HL-60 (cell line): Measurements from ENCODE around the gene CTRL.

Experiments
- DNase-seq, 2 experiments: peaks; one replicate each; pipeline ENCODE4 v3.0.0-alpha.2; 2010 to 2020; ENCODE audit warnings: low read depth in 1 of 2, low spot score in 1 of 2
- H3K27ac ChIP-seq: fragments of 250-450 bp; sonication (Bioruptor Pico); replicated peaks from 2 replicates; pipeline ENCODE4 v1.5.1; 2020; ENCODE audit warnings: mild to moderate bottlenecking, moderate library complexity
- H3K27me3 ChIP-seq: fragments of 250-450 bp; sonication (Bioruptor Pico); 2 replicates; pipeline ENCODE4 v1.5.1; 2021; ENCODE audit warnings: mild to moderate bottlenecking, moderate library complexity; ENCODE audit not compliant: insufficient read depth, poor library complexity, severe bottlenecking
- H3K4me3 ChIP-seq: replicated peaks from 2 replicates; pipeline ENCODE4 v1.5.1; 2011; ENCODE audit warnings: mild to moderate bottlenecking, control low read depth, low read length; ENCODE audit not compliant: insufficient read depth
- GABPA ChIP-seq: IDR thresholded peaks from 2 replicates; pipeline ENCODE4 v1.6.1; 2012; ENCODE audit warnings: low read depth
- POLR2AphosphoS5 ChIP-seq: IDR thresholded peaks from 2 replicates; pipeline ENCODE4 v1.6.1; 2012; ENCODE audit warnings: low read depth
- REST ChIP-seq: IDR thresholded peaks from 2 replicates; pipeline ENCODE4 v1.6.1; 2012; ENCODE audit warnings: low read depth; ENCODE audit not compliant: insufficient replicate concordance
- SPI1 ChIP-seq: IDR thresholded peaks from 2 replicates; pipeline ENCODE4 v1.6.1; 2012; ENCODE audit warnings: low read depth, mild to moderate bottlenecking, borderline replicate concordance
- TF ChIP-seq, protein P1 (sequence below): IDR thresholded peaks from one replicate; pipeline ENCODE4 v1.5.1; 2011; ENCODE audit warnings: low read length, control low read depth, inconsistent platforms; ENCODE audit not compliant: insufficient read depth

The CTRL gene

GRCh38 chr16:67965668-67966548 is 34.2 kb upstream of the CTRL start:
- H3K4me3 ChIP-seq = no peak overlapping the region
- TF ChIP-seq GABPA = no peak
- no peak for TF ChIP-seq POLR2AphosphoS5
- TF ChIP-seq, protein P1, sequence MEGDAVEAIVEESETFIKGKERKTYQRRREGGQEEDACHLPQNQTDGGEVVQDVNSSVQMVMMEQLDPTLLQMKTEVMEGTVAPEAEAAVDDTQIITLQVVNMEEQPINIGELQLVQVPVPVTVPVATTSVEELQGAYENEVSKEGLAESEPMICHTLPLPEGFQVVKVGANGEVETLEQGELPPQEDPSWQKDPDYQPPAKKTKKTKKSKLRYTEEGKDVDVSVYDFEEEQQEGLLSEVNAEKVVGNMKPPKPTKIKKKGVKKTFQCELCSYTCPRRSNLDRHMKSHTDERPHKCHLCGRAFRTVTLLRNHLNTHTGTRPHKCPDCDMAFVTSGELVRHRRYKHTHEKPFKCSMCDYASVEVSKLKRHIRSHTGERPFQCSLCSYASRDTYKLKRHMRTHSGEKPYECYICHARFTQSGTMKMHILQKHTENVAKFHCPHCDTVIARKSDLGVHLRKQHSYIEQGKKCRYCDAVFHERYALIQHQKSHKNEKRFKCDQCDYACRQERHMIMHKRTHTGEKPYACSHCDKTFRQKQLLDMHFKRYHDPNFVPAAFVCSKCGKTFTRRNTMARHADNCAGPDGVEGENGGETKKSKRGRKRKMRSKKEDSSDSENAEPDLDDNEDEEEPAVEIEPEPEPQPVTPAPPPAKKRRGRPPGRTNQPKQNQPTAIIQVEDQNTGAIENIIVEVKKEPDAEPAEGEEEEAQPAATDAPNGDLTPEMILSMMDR = no peak
- TF ChIP-seq SPI1 = no peak
- TF ChIP-seq REST = no peak
- H3K27ac ChIP-seq = no peak overlapping the region
- DNase-seq = no peak
- H3K27me3 ChIP-seq = no peaks in the 10 kb centered on the region

GRCh38 chr16:67964477-67965131 is 32.9 kb upstream of the CTRL start:
- Histone ChIP-seq H3K4me3 (no peak overlapping the region), H3K27ac (no peak overlapping the region), H3K27me3 (no peaks in the 10 kb centered on the region)

More at GRCh38 chr16:67964477-67965131, 32.9 kb upstream of the CTRL start:
- no peak for DNase-seq
- TF ChIP-seq GABPA (no peak), REST (no peak), SPI1 (no peak), POLR2AphosphoS5 (no peak)
- TF ChIP-seq, protein P1 = no peak
